HepG2 (cell line): Measurements from ENCODE around the gene ANKRD40. TPM values are rescaled to one million over a fixed set of nuclear protein-coding genes. Genes with fewer than 3 reads are reported as not detected.
A peak's percentile ranks its signal among the peaks of the same experiment; 100 is the strongest.

ENCODE experiments used
- FOXC1 ChIP-seq: sonication (generic); formaldehyde crosslinking; IDR thresholded peaks from 2 replicates; pipeline ENCODE4 v1.8.0; 2022; ENCODE audit warnings: mild to moderate bottlenecking, missing genetic modification reagents, borderline replicate concordance
- GLI4 ChIP-seq: sonication (generic); formaldehyde crosslinking; IDR thresholded peaks from 2 replicates; pipeline ENCODE4 v1.5.1; 2020; ENCODE audit warnings: missing genetic modification reagents, mild to moderate bottlenecking, moderate library complexity, borderline replicate concordance
- KLF16 ChIP-seq, 2 experiments: sonication (generic) in 1 of 2; formaldehyde crosslinking in 1 of 2; IDR thresholded peaks; 2 replicates each; pipeline versions ENCODE4 v1.6.1 to v1.8.0; 2016 to 2023; ENCODE audit warnings: missing genetic modification reagents in 2 of 2, missing compliant biosample characterization in 1 of 2
- NFE2 ChIP-seq: sonication (generic); formaldehyde crosslinking; IDR thresholded peaks from 2 replicates; pipeline ENCODE4 v1.4.0; 2020; ENCODE audit warnings: missing genetic modification reagents
- RBM22 ChIP-seq: fragments of 200-400 bp; formaldehyde crosslinking; optimal IDR thresholded peaks from 2 replicates; pipeline ENCODE3; 2017; ENCODE audit warnings: mild to moderate bottlenecking, low read length, moderate library complexity
- ZBTB1 ChIP-seq: sonication (generic); formaldehyde crosslinking; IDR thresholded peaks from 2 replicates; pipeline ENCODE4 v1.4.0; 2020; ENCODE audit warnings: missing genetic modification reagents, borderline replicate concordance
- ZNF280D ChIP-seq: sonication (generic); formaldehyde crosslinking; IDR thresholded peaks from 2 replicates; pipeline ENCODE4 v1.5.1; 2020; ENCODE audit warnings: mild to moderate bottlenecking, missing genetic modification reagents
- ZNF34 ChIP-seq: sonication (generic); formaldehyde crosslinking; IDR thresholded peaks from 2 replicates; pipeline ENCODE4 v1.4.0; 2020; ENCODE audit warnings: mild to moderate bottlenecking, missing genetic modification reagents, borderline replicate concordance
- polyA plus RNA-seq, 8 experiments: library from polyadenylated mRNA; depleted of rRNA in 3 of 8; stranded (reverse) in 7 of 8; unstranded in 1 of 8; fragments of >200 nt; fragmentation: Illumina TruSeq in 4 of 8; extraction: Trizol in 4 of 8; gene quantifications; 2 replicates each; pipeline versions ENCODE4 v1.2.1 to v1.2.3, GENCODE V29; 2011 to 2016; ENCODE audit warnings: low read depth in 4 of 8, missing spikeins in 1 of 8, mixed read lengths in 1 of 8; ENCODE audit not compliant: insufficient read depth in 1 of 8
- total RNA-seq, 5 experiments: library from RNA; depleted of rRNA; stranded (reverse); fragments of >200 nt; fragmentation: Illumina TruSeq; extraction: Trizol; gene quantifications; 2 replicates each; pipeline ENCODE4 v1.2.3, GENCODE V29; 2016; ENCODE audit warnings: low read depth in 1 of 5
- TF ChIP-seq, protein P1 (sequence below): sonication (generic); formaldehyde crosslinking; IDR thresholded peaks from 2 replicates; pipeline ENCODE4 v1.8.0; 2022; ENCODE audit warnings: missing genetic modification reagents, mild to moderate bottlenecking, borderline replicate concordance
- TF ChIP-seq, protein P2 (sequence below): sonication (generic); formaldehyde crosslinking; IDR thresholded peaks from 2 replicates; pipeline ENCODE4 v1.9.0; 2022; ENCODE audit warnings: low read depth, missing genetic modification reagents
- TF ChIP-seq, protein P3 (sequence below): sonication (generic); formaldehyde crosslinking; conservative IDR thresholded peaks from 2 replicates; pipeline ENCODE4 v1.4.0; 2020; ENCODE audit warnings: missing genetic modification reagents
- TF ChIP-seq, protein P4 (sequence below): sonication (generic); formaldehyde crosslinking; IDR thresholded peaks from 2 replicates; pipeline ENCODE4 v1.8.1; 2022; ENCODE audit warnings: mild to moderate bottlenecking, missing genetic modification reagents

The ANKRD40 gene
- total and polyA plus RNA-seq, 2 of the 13 experiments (the other 11 are each of a cell fraction or from before 2014, with no cell fraction given): 35.0 to 46.4 TPM

DNA sequence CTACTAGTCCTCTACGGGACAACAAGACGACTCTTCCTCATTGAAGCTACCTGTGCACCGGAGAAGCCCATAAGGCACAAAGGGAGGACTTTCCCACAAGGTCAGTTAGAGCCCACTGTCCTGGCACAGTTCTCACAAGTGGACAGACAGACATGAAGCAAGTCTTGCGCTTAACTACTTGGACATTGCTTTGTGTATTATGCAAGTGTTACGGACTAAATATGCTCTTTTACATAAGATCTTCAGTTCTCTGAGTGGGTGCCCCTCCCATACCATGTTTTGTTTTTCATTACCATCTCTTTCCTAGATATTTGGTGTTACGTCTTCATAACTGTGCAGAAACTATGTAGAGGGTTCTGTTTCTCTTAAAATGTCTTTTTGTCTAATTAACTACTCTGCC, 41.5 kb upstream of the ANKRD40 start (continued):
- TF ChIP-seq KLF16 (CRISPR knock-in tag; IDR thresholded peaks at IDR 0.05) (no peak), ZNF34 (CRISPR knock-in tag) (no peak), FOXC1 (no peak), ZBTB1 (CRISPR knock-in tag) (no peak), ZNF280D (CRISPR knock-in tag) (no peak), RBM22 (peak; percentile 87), GLI4 (0 out of 2 replicates have a peak, but pooled peaks have one; percentile 29), NFE2 (no peak)
- TF ChIP-seq, protein P1, sequence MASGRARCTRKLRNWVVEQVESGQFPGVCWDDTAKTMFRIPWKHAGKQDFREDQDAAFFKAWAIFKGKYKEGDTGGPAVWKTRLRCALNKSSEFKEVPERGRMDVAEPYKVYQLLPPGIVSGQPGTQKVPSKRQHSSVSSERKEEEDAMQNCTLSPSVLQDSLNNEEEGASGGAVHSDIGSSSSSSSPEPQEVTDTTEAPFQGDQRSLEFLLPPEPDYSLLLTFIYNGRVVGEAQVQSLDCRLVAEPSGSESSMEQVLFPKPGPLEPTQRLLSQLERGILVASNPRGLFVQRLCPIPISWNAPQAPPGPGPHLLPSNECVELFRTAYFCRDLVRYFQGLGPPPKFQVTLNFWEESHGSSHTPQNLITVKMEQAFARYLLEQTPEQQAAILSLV (CRISPR knock-in tag): no peak
- TF ChIP-seq, protein P2, sequence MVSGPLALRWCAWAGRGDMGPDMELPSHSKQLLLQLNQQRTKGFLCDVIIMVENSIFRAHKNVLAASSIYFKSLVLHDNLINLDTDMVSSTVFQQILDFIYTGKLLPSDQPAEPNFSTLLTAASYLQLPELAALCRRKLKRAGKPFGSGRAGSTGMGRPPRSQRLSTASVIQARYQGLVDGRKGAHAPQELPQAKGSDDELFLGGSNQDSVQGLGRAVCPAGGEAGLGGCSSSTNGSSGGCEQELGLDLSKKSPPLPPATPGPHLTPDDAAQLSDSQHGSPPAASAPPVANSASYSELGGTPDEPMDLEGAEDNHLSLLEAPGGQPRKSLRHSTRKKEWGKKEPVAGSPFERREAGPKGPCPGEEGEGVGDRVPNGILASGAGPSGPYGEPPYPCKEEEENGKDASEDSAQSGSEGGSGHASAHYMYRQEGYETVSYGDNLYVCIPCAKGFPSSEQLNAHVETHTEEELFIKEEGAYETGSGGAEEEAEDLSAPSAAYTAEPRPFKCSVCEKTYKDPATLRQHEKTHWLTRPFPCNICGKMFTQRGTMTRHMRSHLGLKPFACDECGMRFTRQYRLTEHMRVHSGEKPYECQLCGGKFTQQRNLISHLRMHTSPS (CRISPR knock-in tag): no peak
- TF ChIP-seq, protein P3, sequence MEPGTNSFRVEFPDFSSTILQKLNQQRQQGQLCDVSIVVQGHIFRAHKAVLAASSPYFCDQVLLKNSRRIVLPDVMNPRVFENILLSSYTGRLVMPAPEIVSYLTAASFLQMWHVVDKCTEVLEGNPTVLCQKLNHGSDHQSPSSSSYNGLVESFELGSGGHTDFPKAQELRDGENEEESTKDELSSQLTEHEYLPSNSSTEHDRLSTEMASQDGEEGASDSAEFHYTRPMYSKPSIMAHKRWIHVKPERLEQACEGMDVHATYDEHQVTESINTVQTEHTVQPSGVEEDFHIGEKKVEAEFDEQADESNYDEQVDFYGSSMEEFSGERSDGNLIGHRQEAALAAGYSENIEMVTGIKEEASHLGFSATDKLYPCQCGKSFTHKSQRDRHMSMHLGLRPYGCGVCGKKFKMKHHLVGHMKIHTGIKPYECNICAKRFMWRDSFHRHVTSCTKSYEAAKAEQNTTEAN (CRISPR knock-in tag): no peak
- TF ChIP-seq, protein P4, sequence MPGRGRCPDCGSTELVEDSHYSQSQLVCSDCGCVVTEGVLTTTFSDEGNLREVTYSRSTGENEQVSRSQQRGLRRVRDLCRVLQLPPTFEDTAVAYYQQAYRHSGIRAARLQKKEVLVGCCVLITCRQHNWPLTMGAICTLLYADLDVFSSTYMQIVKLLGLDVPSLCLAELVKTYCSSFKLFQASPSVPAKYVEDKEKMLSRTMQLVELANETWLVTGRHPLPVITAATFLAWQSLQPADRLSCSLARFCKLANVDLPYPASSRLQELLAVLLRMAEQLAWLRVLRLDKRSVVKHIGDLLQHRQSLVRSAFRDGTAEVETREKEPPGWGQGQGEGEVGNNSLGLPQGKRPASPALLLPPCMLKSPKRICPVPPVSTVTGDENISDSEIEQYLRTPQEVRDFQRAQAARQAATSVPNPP (CRISPR knock-in tag): no peak
